ENCODE results near the gene GAS2L1. TPM values are rescaled to one million over a fixed set of nuclear protein-coding genes. Genes with fewer than 3 reads are reported as not detected.
A peak's percentile ranks its signal among the peaks of the same experiment; 100 is the strongest.

GAS2L1 gene
- polyA plus RNA-seq, 5 donors = 5.2 to 11.1 (median 7.2) TPM

GRCh38 chr22:29272624-29273023 is 33.8 kb upstream of the GAS2L1 start:
- DNase-seq = no peak

- DNase-seq = no peak
Measured at GRCh38 chr22:29275167-29275566, 31.3 kb upstream of the GAS2L1 start.

- no peak for DNase-seq
Measured at GRCh38 chr22:29275819-29276565, 30.5 kb upstream of the GAS2L1 start.

GRCh38 chr22:29277927-29278326 is 28.5 kb upstream of the GAS2L1 start:
- DNase-seq = no peak

- no peak for DNase-seq
Measured at GRCh38 chr22:29284196-29284595, 22.3 kb upstream of the GAS2L1 start.

GRCh38 chr22:29288837-29289236 is 17.6 kb upstream of the GAS2L1 start:
- DNase-seq = no peak

GRCh38 chr22:29290061-29290460 is 16.4 kb upstream of the GAS2L1 start:
- no peak for DNase-seq

GRCh38 chr22:29291215-29291614 is 15.2 kb upstream of the GAS2L1 start:
- DNase-seq = no peak

GRCh38 chr22:29292379-29292778 is 14.1 kb upstream of the GAS2L1 start:
- no peak for DNase-seq

- DNase-seq = no peak
Measured at GRCh38 chr22:29298641-29299040, 7.8 kb upstream of the GAS2L1 start.

- DNase-seq = no peak
Measured at GRCh38 chr22:29299136-29299900, 7.1 kb upstream of the GAS2L1 start.

- DNase-seq = no peak
Measured at GRCh38 chr22:29300467-29300806, 6.0 kb upstream of the GAS2L1 start.

GRCh38 chr22:29300807-29301601 is 5.4 kb upstream of the GAS2L1 start:
- DNase-seq = no peak

GRCh38 chr22:29301716-29302401 is 4.6 kb upstream of the GAS2L1 start:
- no peak for DNase-seq

- DNase-seq = no peak
Measured at GRCh38 chr22:29302402-29302680, 4.1 kb upstream of the GAS2L1 start.

GRCh38 chr22:29302681-29303465 is 3.6 kb upstream of the GAS2L1 start:
- DNase-seq = no peak

GRCh38 chr22:29305836-29306174 is 645 bp upstream of the GAS2L1 start:
- no peak for DNase-seq

- peak; percentile 72 to 75 for DNase-seq
Measured at GRCh38 chr22:29306835-29307595, 565 bp downstream of the GAS2L1 start.

GRCh38 chr22:29307596-29308147 is 1.2 kb downstream of the GAS2L1 start:
- no peak for DNase-seq

GRCh38 chr22:29308148-29308790 is 1.8 kb downstream of the GAS2L1 start:
- DNase-seq = no peak

Data from right lung (tissue), 5 donors.